HEK293 (cell line): ENCODE results near the gene FAM83E.
A peak's percentile ranks its signal among the peaks of the same experiment; 100 is the strongest.

Experiments used
- CTCF ChIA-PET: fragments of 350-600 bp; formaldehyde crosslinking; extraction: SDS; loops from one replicate; lab custom pipeline; 2021; ENCODE audit warnings: antibody characterized with exemption; lab: Yijun Ruan, JAX
- POLR2A ChIA-PET: fragments of 300-600 bp; formaldehyde crosslinking; extraction: SDS; loops from one replicate; lab custom pipeline; 2020; ENCODE audit warnings: antibody characterized with exemption, inconsistent platforms; lab: Yijun Ruan, JAX
- H3K27ac ChIP-seq: fragments of 200-500 bp; sonication (Bioruptor generic); 2 replicates; pipeline ENCODE4 v1.5.1; 2014; ENCODE audit warnings: low read depth, low read length, control low read depth, inconsistent platforms; ENCODE audit errors: extremely low read depth
- H3K36me3 ChIP-seq, 2 experiments: fragments of 200-500 bp in 1 of 2; sonication (Bioruptor generic) in 1 of 2; 1 replicate in 1 of 2; 2 replicates in 1 of 2; pipeline ENCODE4 v1.5.1; 2014 to 2017; ENCODE audit warnings: inconsistent platforms in 2 of 2, low read length in 2 of 2; ENCODE audit not compliant: control insufficient read depth in 2 of 2, insufficient read depth in 1 of 2
- H3K4me1 ChIP-seq: fragments of 200-500 bp; sonication (Bioruptor generic); 2 replicates; pipeline ENCODE4 v1.5.1; 2014; ENCODE audit warnings: mild to moderate bottlenecking, low read length, inconsistent platforms; ENCODE audit not compliant: control insufficient read depth, insufficient read depth
- H3K4me3 ChIP-seq: 2 replicates; pipeline ENCODE4 v1.5.1; 2011; ENCODE audit warnings: low read depth, mild to moderate bottlenecking, control low read depth, low read length, moderate library complexity
- H3K9me3 ChIP-seq: fragments of 200-500 bp; sonication (Bioruptor generic); 2 replicates; pipeline ENCODE4 v1.5.1; 2014; ENCODE audit warnings: low read depth, low read length, inconsistent platforms; ENCODE audit not compliant: control insufficient read depth, insufficient read depth
- GLI2 ChIP-seq: fragments of 450-650 bp; formaldehyde crosslinking; IDR thresholded peaks from 2 replicates; pipeline ENCODE4; 2017; ENCODE audit warnings: missing biosample characterization, missing genetic modification characterization, low read depth, borderline replicate concordance
- KLF17 ChIP-seq: fragments of 450-650 bp; formaldehyde crosslinking; IDR thresholded peaks from 2 replicates; pipeline ENCODE4 v1.5.1; 2016; ENCODE audit warnings: missing biosample characterization, missing genetic modification characterization
- PRDM10 ChIP-seq: fragments of 450-650 bp; formaldehyde crosslinking; IDR thresholded peaks from 2 replicates; pipeline ENCODE4 v1.5.1; 2016; ENCODE audit warnings: missing biosample characterization, missing genetic modification characterization
- ZFP37 ChIP-seq: fragments of 450-650 bp; formaldehyde crosslinking; IDR thresholded peaks from 2 replicates; pipeline ENCODE4 v1.5.1; 2016; ENCODE audit warnings: missing biosample characterization, missing genetic modification characterization
- ZNF138 ChIP-seq: fragments of 450-650 bp; formaldehyde crosslinking; IDR thresholded peaks from 2 replicates; pipeline ENCODE4 v1.5.1; 2016; ENCODE audit warnings: missing biosample characterization, missing genetic modification characterization, borderline replicate concordance
- ZNF155 ChIP-seq: fragments of 450-650 bp; formaldehyde crosslinking; IDR thresholded peaks from 2 replicates; pipeline ENCODE4 v1.5.1; 2016; ENCODE audit warnings: missing biosample characterization, missing genetic modification characterization
- ZNF23 ChIP-seq: fragments of 450-650 bp; formaldehyde crosslinking; IDR thresholded peaks from 2 replicates; pipeline ENCODE4 v1.5.1; 2016; ENCODE audit warnings: missing biosample characterization, missing genetic modification characterization, borderline replicate concordance
- ZNF274 ChIP-seq, 2 experiments: fragments of 200-500 bp in 1 of 2; fragments of 450-650 bp in 1 of 2; sonication (Bioruptor generic) in 1 of 2; formaldehyde crosslinking in 1 of 2; IDR thresholded peaks; 2 replicates each; pipeline versions ENCODE4 v1.5.1 to v1.6.1; 2014 to 2016; ENCODE audit warnings: borderline replicate concordance in 1 of 2, inconsistent platforms in 1 of 2, low read length in 1 of 2, missing biosample characterization in 1 of 2, missing genetic modification characterization in 1 of 2
- ZNF302 ChIP-seq: fragments of 450-650 bp; formaldehyde crosslinking; IDR thresholded peaks from 2 replicates; pipeline ENCODE4 v1.5.1; 2016; ENCODE audit warnings: missing biosample characterization, missing genetic modification characterization, low read depth
- ZNF335 ChIP-seq: fragments of 450-650 bp; formaldehyde crosslinking; conservative IDR thresholded peaks from 2 replicates; pipeline ENCODE4 v1.5.1; 2016; ENCODE audit warnings: missing biosample characterization, missing genetic modification characterization
- ZNF391 ChIP-seq: fragments of 450-650 bp; formaldehyde crosslinking; IDR thresholded peaks from 2 replicates; pipeline ENCODE4 v1.5.1; 2016; ENCODE audit warnings: low read depth, missing biosample characterization, missing genetic modification characterization, borderline replicate concordance
- ZNF513 ChIP-seq: fragments of 450-650 bp; IDR thresholded peaks from 2 replicates; pipeline ENCODE4 v1.5.1; 2018; ENCODE audit warnings: missing biosample characterization, missing genetic modification characterization
- ZNF544 ChIP-seq: fragments of 450-650 bp; formaldehyde crosslinking; IDR thresholded peaks from 2 replicates; pipeline ENCODE4 v1.5.0; 2017; ENCODE audit warnings: missing biosample characterization, missing genetic modification characterization
- ZNF560 ChIP-seq: fragments of 450-650 bp; formaldehyde crosslinking; IDR thresholded peaks from 2 replicates; pipeline ENCODE4 v1.5.1; 2017; ENCODE audit warnings: missing biosample characterization, missing genetic modification characterization, borderline replicate concordance
- ZNF785 ChIP-seq: fragments of 450-650 bp; formaldehyde crosslinking; IDR thresholded peaks from 2 replicates; pipeline ENCODE4 v1.5.1; 2016; ENCODE audit warnings: missing biosample characterization, missing genetic modification characterization
- ZSCAN18 ChIP-seq: fragments of 450-650 bp; formaldehyde crosslinking; IDR thresholded peaks from 2 replicates; pipeline ENCODE4 v1.5.1; 2016; ENCODE audit warnings: missing biosample characterization, missing genetic modification characterization
- ZSCAN4 ChIP-seq: fragments of 450-650 bp; formaldehyde crosslinking; IDR thresholded peaks from 2 replicates; pipeline ENCODE4 v1.5.1; 2017; ENCODE audit warnings: missing biosample characterization, missing genetic modification characterization
- TF ChIP-seq, protein P1 (sequence below): fragments of 450-650 bp; formaldehyde crosslinking; IDR thresholded peaks from 2 replicates; pipeline ENCODE4 v1.5.1; 2016; ENCODE audit warnings: missing biosample characterization, missing genetic modification characterization
- TF ChIP-seq, protein P2 (sequence below): fragments of 450-650 bp; formaldehyde crosslinking; conservative IDR thresholded peaks from 2 replicates; pipeline ENCODE4 v1.5.1; 2016; ENCODE audit warnings: low read depth, missing biosample characterization, missing genetic modification characterization

The FAM83E gene

DNA sequence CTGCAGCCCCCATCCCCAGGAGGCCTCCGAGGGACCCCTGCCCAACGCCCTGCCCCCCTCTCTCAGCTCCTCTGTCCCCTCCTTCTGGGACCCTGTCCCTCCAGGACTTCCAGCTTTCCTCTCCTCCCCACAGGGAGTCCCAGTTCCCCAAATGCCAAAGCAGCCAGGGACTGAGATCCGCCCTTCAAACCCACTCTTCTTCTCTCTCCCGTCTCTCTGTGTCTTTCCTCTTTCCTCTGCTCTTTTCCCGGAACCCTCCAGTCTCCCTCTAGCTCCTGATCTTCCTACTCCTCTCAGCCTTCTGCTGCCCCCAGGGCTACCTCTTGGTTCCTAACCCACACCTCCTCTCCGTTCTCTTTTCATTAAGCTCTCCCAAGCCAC lies 30.7 kb upstream of the FAM83E start (continued):
- TF ChIP-seq PRDM10 (tag by site-specific recombination) (no peak), KLF17 (no peak), ZNF155 (no peak), ZSCAN18 (no peak; the same call in 1 of the 2 replicates), ZNF138 (tag by site-specific recombination) (no peak), ZNF23 (tag by site-specific recombination) (peak; percentile 14; the same call in 1 of the 2 replicates), ZNF274 (IDR thresholded peaks at IDR 0.05; ENCODE audit: low read length) (no peak), ZNF274 (tag by site-specific recombination; IDR thresholded peaks at IDR 0.05; ENCODE audit: borderline replicate concordance) (0 out of 2 replicates have a peak, but pooled peaks have one; percentile 44), ZFP37 (tag by site-specific recombination) (peak; percentile 28; the same call in 1 of the 2 replicates), ZNF391 (tag by site-specific recombination) (0 out of 2 replicates have a peak, but pooled peaks have one; percentile 43)

- H3K27ac ChIP-seq, result peak overlapping the region; percentile 70; the same call in 1 of the 2 replicates
- POLR2A ChIA-PET, result interaction anchor here (0.6 to 3.9 kb wide), 22 partner anchors 8 to 355 kb away, joined by 3 to 39 read pairs (median 4); partner anchors contain the start of genes BCAT2, DBP, FUT1 and RPL18
- TF ChIP-seq ZNF560, result no peak
- no peak for TF ChIP-seq ZSCAN4 (tag by site-specific recombination)
- no peak for TF ChIP-seq GLI2 (tag by site-specific recombination)
- no peak for TF ChIP-seq ZNF302 (tag by site-specific recombination)
- no peak for TF ChIP-seq ZNF274 (IDR thresholded peaks at IDR 0.05; ENCODE audit: low read length)
- no peak for TF ChIP-seq ZNF274 (tag by site-specific recombination; IDR thresholded peaks at IDR 0.05; ENCODE audit: borderline replicate concordance)
- peak; percentile 89 for TF ChIP-seq ZNF335 (tag by site-specific recombination)
- no peak for TF ChIP-seq ZNF513 (tag by site-specific recombination)
- TF ChIP-seq, protein P1, sequence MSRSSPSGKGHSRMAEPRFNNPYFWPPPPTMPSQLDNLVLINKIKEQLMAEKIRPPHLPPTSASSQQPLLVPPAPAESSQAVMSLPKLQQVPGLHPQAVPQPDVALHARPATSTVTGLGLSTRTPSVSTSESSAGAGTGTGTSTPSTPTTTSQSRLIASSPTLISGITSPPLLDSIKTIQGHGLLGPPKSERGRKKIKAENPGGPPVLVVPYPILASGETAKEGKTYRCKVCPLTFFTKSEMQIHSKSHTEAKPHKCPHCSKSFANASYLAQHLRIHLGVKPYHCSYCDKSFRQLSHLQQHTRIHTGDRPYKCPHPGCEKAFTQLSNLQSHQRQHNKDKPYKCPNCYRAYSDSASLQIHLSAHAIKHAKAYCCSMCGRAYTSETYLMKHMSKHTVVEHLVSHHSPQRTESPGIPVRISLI (tag by site-specific recombination), result peak; percentile 42; the same call in 1 of the 2 replicates
- no peak for TF ChIP-seq ZNF544
- TF ChIP-seq, protein P2, sequence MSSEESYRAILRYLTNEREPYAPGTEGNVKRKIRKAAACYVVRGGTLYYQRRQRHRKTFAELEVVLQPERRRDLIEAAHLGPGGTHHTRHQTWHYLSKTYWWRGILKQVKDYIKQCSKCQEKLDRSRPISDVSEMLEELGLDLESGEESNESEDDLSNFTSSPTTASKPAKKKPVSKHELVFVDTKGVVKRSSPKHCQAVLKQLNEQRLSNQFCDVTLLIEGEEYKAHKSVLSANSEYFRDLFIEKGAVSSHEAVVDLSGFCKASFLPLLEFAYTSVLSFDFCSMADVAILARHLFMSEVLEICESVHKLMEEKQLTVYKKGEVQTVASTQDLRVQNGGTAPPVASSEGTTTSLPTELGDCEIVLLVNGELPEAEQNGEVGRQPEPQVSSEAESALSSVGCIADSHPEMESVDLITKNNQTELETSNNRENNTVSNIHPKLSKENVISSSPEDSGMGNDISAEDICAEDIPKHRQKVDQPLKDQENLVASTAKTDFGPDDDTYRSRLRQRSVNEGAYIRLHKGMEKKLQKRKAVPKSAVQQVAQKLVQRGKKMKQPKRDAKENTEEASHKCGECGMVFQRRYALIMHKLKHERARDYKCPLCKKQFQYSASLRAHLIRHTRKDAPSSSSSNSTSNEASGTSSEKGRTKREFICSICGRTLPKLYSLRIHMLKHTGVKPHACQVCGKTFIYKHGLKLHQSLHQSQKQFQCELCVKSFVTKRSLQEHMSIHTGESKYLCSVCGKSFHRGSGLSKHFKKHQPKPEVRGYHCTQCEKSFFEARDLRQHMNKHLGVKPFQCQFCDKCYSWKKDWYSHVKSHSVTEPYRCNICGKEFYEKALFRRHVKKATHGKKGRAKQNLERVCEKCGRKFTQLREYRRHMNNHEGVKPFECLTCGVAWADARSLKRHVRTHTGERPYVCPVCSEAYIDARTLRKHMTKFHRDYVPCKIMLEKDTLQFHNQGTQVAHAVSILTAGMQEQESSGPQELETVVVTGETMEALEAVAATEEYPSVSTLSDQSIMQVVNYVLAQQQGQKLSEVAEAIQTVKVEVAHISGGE (tag by site-specific recombination), result no peak
- no peak for TF ChIP-seq ZNF785 (tag by site-specific recombination)
Measured at GRCh38 chr19:48644839-48645619, 30.2 kb upstream of the FAM83E start.

More at GRCh38 chr19:48644839-48645619, 30.2 kb upstream of the FAM83E start:
- H3K4me3 ChIP-seq, result peak overlapping the region; percentile 44
- CTCF ChIA-PET, result interaction anchor here (0.6 to 3.5 kb wide), 22 partner anchors 8 to 436 kb away, joined by 3 to 30 read pairs (median 5); partner anchors contain the start of gene HSD17B14
- peaks cover 9% of the 10 kb centered on the region for H3K4me1 ChIP-seq
- H3K36me3 ChIP-seq, result no peaks in the 10 kb centered on the region
- H3K9me3 ChIP-seq, result no peaks in the 10 kb centered on the region
